ENCODE measurements around the gene SNX19.

GRCh38 chr11:130826572-130826971, 89.7 kb downstream of the SNX19 start:
- TF ChIP-seq POLR2A (IDR thresholded peaks at IDR 0.05): no peak
- TF ChIP-seq CTCF (IDR thresholded peaks at IDR 0.05): no peak

Measured in Peyer's patch (tissue), 4 donors.